GM21528 (cell line): ENCODE results near the gene TMEM181.
"Not testable (repeated sequence)": the region's sequence is repeated elsewhere in the genome, so short reads cannot be mapped to it uniquely, and the experiment has no call there.

ENCODE experiments used
- ATAC-seq: cut with Tn5 transposase; IDR thresholded peaks from one replicate; pipeline ENCODE4 v1.9.1; 2021; ENCODE audit warnings: mild to moderate bottlenecking, moderate library complexity; ENCODE audit not compliant: unreplicated experiment, low FRiP score

The TMEM181 gene

GRCh38 chr6:158633127-158633526 is 73.2 kb downstream of the TMEM181 start:
- ATAC-seq: no peak

GRCh38 chr6:158634695-158635426 is 75.0 kb downstream of the TMEM181 start:
- no peak for ATAC-seq

GRCh38 chr6:158635427-158636073 is 75.7 kb downstream of the TMEM181 start:
- no peak for ATAC-seq

DNA sequence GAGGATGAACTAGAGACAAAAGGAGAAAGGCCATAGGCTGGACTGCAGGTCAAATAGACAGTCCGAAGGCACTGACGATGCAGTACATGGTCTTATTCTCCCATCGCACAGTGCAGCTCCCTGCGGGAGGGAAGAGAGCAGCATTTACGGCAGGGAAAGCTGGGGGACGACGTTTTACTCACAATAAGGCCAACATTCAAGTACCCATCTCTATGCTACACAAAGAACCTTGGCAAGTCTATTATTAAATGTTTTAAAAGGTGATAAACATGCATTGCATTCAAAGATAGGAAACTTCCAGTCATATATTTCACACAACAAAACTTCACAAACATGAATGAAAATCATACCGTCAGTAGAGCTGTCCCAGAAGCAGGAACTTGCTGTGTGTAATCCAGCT is 76.9 kb downstream of the TMEM181 start:
- ATAC-seq: no peak

- ATAC-seq: no peak
These were observed 78.5 kb downstream of the TMEM181 start for GRCh38 chr6:158638324-158638854.

DNA sequence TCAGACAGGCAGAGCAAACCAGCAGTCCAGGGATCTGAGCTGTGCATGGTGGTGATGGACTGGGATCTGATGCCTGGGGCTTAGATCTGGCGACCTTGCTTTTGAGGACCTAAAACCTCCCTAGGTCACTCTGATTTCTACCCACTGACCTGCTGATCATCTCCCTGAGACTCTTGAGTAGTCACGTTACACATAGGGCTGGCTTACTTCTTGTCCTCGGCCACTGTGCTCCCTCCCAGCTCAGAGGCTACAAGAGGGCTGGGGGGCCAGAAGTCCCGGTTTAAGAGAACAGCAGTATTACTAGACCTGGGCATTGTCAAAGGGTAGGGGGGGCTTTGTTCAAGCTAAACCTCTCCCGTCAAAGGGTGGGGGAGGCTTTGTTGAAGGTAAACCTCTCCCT is 79.2 kb downstream of the TMEM181 start:
- no peak for ATAC-seq

DNA sequence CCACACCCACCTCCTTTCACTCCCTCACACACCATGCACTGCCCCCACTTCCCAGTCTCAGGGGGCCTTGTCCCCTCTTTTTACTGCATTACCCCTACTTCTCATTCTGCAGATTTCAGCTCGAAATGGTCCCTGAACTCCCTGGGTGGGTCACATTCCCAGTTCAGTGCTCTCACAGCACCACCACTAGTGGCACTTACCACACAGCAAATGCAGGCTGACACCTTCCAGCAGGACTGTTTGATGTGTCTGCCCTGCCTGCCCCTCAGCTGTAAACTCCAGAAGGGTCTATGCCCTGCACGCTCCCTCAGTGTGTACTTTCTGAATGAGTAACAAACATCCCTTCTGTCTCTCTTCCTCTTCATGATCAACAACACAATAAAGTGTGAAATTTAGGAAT is 80.6 kb downstream of the TMEM181 start:
- no peak for ATAC-seq

DNA sequence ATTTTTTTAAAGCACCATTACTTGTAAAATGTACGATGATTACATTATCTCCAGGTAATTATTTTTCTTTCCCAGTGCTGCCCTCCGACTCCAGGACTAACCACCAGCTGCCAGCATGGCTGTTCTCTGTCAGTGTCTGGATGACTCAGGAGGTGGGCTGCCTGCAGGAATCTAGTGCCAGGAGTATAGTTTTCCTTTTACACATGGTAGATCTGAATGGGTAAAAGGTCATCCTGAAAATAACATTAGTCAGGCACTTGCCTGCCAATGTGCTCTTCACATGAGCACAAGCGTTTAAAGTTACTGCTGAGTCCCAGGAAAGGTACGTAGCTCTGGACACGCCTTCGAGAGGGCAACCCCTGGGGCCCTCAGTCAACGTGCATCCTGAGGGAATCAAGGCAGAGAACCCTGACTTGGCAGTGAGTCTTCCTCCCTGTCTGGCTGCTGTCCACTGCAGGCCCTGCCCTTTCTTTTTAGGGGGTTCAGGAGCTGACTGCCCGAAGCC is 82.3 kb downstream of the TMEM181 start:
- ATAC-seq: no peak

- ATAC-seq: no peak
These were observed 83.9 kb downstream of the TMEM181 start for GRCh38 chr6:158643836-158644230.

DNA sequence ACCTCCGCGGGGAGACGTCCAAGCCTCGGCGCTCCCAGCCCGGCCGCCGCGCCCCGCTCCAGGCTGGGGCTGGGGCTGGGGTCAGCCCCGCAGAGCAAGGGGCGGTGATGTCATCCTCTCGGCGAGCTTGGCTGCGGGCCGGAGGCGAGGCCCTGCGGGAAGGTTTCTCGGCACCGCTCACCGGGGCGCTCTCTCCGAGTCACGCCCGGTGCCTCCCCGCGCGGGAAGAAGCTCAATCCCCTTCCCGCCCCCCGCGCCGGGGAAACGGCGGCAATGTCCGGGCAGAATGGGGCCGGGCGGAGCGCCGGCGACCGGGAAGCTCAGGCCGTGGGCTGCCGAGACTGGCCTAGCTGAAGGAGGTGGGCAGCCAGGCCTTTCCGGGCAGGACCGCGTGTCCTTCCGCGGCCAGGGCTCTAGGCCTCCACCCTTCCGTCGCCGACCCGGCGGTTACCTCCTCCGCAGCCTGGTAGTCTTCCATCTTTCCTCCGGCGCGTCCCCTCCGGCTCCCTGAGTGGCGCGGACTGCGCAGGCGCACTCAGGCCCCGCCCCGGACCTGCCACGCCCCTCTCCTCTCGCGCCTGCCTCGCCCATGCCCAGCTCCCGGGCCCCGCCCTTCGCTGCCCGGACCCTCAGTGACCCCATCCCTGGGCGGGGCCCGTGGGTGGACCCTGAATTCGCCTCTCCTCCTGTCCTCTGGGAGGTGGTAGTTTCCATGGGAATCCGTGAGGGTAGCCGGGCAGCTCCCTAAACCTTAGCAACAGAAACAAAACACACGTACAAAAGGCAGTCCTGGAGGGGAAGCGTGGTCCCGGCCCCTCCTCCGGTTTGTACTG is 84.6 kb downstream of the TMEM181 start, which contains the start of gene DYNLT1:
Gene DYNLT1 (minus strand): TSS at position 513 of the 833 bp plus-strand sequence. CDS start 35 bp downstream, at position 478.
- ATAC-seq: peak; percentile 69

DNA sequence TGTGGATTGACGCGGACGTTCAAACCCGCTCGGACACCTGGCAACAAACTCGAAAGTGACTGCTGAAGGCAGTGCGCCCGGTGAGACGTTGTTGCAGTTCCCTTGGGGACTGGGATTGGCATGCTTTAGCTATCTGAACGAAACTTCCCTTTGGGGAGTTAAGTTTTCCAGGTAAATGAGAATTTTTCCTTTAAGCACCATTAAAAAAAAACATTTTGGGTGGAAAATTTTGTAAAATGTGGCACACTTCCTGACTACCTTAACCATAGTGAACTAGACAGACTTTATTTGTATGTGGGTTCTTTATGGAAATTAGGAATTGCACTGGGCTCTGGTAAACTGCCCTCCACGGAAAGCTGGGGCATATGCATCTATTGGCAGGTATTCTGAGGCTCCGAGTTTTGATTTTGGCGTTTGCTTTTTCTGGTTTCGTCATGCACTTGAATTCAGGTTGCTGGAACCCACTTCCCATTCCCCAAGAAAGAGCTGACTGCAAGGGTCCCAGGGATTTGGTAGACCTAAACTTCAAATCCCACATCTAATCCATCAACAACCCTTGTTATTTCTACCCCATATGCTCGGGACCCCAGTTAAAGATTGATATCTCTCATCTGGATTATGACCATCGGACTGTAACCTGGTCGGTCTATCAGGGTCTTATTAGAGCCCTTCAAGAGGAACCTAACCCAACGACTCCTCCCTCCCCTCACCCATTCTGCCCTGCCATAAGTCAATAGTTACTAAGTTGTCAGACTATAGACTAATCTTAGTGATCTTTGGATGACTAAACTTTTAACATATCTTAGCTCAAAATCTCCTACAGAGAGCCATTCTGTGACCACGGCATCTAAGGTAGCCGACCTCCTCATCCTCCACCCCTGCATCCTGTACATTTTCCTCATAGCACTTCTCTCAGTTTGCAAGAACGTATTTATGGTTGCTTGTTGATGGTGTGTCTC is 85.5 kb downstream of the TMEM181 start:
- ATAC-seq: no peak

GRCh38 chr6:158646023-158646910 is 86.4 kb downstream of the TMEM181 start:
- ATAC-seq: no peak

DNA sequence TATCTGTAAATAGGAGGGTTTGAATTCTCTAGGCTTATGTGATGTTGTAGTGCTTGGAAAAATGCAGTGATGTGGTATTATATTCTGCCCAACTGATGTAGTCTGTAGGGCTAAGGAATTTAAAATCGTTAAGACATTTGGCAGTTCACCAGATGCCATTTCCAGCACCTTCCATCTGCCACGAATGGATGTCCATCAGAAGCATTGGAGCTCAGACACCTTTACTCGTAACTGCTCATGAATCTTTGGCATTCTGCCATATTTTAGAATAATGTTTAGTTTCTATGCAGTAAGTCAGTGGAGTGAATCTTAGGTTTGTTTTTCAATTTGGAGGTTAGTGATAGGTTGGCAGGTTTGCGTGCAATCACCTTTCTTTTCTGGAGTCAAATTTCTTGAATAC is 87.6 kb downstream of the TMEM181 start:
- no peak for ATAC-seq

- no peak for ATAC-seq
These were observed 88.8 kb downstream of the TMEM181 start for GRCh38 chr6:158648682-158649131.

GRCh38 chr6:158649289-158650143 is 89.6 kb downstream of the TMEM181 start, which contains the start of gene SYTL3:
Gene SYTL3 (plus strand): TSS chr6:158650054. CDS start chr6:158663269, 13,215 bp downstream.
- peak; percentile 56 for ATAC-seq

DNA sequence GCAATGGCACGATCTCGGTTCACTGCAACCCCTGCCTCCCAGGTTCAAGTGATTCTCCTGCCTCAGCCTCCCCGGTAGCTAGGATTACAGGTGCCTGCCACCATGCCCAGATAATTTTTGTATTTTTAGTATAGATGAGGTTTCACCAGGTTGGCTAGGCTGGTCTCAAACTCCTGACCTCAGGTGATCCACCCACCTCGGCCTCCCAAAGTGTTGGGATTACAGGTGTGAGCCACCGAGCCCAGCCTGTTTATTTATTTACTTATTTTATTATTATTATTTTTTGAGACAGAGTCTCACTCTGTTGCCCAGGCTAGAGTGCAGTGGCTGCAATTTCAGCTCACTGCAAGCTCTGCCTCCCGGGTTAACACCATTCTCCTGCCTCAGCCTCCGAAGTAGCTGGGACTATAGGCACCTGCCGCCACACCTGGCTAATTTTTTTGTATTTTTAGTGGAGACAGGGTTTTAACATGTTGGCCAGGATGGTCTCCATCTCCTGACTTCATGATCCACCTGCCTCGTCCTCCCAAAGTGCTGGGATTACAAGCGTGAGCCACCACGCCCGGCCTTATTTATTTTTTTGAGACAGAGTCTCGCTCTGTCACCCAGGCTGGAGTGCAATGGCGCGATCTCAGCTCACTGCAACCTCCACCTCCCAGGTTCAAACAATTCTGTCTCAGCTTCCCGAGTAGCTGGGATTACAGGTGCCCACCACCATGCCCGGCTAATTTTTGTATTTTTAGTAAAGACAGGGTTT is 92.3 kb downstream of the TMEM181 start:
- not testable (repeated sequence) for ATAC-seq
